LoVo (cell line): ENCODE results near the gene RBBP5.
A peak's percentile ranks its signal among the peaks of the same experiment; 100 is the strongest.
"Not testable (repeated sequence)": the region's sequence is repeated elsewhere in the genome, so short reads cannot be mapped to it uniquely, and the experiment has no call there.

Experiments
- DNase-seq: peaks from one replicate; pipeline ENCODE4 v3.0.0-alpha.2; 2016; ENCODE audit warnings: low spot score

RBBP5 gene, protein sequence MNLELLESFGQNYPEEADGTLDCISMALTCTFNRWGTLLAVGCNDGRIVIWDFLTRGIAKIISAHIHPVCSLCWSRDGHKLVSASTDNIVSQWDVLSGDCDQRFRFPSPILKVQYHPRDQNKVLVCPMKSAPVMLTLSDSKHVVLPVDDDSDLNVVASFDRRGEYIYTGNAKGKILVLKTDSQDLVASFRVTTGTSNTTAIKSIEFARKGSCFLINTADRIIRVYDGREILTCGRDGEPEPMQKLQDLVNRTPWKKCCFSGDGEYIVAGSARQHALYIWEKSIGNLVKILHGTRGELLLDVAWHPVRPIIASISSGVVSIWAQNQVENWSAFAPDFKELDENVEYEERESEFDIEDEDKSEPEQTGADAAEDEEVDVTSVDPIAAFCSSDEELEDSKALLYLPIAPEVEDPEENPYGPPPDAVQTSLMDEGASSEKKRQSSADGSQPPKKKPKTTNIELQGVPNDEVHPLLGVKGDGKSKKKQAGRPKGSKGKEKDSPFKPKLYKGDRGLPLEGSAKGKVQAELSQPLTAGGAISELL

DNA sequence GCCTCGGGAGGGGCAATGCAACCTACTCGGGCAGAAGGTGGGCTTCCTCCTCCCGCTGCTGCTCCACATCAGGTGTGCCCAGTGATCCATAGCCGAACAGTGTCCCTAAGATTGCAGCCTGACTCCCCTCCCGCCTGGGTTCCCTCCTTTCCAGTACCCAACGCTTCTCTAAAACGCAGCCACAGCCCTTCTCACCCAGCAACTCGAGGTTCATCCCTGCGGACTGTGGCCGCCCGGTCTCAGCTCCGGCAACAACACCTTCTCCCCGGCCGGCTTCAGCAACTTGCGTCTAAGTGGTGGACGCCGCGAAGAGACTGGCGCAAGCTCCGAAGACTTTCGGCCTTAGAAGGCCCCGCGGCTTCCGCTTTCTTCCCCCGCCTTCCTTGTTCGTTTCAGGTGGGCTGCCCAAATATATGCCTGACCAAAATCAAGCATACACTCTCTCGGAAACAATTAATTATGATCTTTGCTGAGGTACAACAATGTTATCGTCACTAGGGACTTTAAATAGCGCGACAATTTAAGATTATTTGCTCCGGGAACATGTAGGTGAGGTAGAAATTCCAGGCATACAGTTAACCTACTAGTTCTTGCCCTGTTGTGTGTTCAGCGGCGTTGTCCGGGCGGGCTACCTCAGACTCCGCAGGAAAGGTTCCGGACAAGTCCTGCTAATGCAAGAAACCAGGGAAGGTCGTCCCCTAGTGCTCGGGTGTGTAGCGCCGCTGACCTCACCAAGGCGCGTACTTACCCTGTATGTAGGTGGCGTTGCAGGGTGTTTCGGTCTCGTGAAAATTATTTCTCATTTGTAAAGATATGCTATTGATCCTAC is at the start of gene RBBP5:
TSS of gene RBBP5 (minus strand) at position 319 of the 829 bp plus-strand sequence. CDS start at position 214, 105 bp downstream.
- DNase-seq = peak; percentile 95

DNA sequence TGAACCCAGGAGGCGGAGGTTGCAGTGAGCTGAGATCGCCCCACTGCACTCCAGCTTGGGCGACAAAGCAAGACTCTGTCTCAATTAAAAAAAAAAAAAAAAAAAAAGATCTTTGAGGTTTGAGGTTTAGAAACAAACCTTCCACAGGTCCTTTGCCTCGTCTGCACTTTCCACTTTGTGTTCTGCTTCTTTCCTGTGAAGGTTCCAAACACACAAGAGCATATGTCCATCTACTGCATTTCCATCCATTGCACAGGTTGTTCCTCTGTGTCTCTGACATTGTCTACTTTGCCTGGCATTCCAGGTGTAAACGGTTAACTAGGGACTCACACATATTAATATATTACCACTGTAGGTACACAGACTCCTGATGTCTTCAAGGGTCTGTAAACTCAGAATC is 49.6 kb upstream of the RBBP5 start:
- DNase-seq = no peak

DNA sequence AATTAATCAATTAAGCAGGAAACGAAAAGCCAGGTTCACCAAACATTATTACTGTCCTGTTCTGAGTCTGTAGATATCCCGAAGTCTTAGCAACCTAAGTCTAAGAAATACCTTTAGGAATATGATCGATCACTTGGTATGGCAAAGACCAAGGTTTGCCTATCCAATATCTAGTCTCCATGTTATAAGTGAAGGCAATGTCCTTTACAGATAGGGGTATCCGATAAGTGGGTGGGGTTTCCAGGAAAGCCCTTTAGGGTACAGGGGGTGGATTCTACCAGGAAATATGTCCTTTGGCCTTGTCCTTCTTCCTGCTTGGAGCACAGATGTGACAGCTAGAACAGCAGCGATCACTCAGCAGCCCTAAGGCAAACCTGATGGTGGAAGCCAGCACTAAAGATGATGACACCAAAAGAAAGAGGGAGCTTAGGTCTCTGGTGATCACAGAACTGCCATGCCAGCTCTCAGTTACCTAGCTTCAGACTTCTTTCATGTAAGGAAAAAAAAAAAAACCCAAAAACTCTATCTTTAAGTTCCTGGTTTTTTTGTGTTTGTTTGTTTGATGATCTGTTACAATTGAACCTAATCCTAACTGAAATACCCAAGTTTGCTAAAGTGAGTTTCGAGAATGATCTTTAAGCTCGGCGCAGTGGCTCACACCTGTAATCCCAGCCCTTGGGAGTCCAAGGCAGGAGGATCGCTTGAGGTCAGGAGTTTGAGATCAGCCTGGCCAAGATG is 48.9 kb upstream of the RBBP5 start:
- DNase-seq = no peak

DNA sequence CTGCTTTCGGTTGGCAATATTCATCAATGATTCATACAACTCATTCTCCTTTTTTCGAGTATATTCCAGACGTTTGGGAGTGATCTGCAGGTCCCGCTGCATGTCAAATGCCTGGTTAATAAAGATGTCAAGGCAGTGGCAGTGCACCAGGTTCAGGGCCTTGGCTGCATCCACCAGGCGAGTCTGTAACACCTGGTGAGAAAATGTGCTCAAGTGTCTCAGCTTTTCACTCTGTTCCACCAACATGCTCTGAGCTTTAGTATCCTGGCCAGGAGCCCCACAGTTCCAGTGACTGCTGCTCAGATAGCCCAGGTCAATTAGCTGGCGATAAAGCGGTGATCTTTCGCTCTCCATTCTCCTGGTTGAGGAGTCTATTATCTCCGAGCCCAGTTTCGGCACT is 47.5 kb upstream of the RBBP5 start:
- no peak for DNase-seq

DNA sequence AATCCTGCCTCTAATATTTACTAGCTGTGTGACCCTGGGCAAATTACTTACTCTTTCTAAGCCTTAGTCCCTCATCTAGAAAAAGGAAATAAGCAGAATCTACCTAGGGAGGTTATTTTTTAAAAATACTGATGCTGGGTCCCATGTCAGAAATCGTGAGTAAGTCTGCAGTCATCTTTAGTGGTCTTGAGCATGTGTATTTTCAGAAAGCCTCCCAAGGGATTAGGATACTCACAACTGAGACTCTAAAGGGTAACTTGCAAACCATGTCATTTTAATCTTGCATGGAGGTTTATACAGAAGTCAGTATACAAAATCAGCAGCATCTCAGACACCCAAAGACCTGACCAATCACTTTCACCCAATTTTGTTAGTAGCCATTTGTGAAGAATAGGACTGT is 46.5 kb upstream of the RBBP5 start:
- no peak for DNase-seq

DNA sequence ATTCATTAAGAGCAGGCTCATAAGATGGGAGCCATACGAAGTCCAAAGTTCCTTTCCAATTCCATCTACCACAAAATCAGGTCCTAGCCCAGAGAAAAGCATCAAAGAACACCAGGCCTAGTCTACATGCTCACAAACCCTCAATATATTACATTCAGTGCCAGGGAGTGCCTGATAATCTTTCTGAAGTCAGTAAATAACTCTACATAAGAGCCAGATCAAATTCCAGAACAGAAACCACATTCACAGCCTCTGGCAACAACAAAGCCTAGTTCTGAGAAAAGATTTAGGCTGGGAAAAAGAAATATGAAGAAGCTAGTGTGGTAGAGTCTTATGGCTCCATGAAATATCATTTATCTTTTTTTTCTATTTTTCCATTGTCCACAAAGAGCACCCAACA is 40.5 kb upstream of the RBBP5 start:
- DNase-seq = no peak

DNA sequence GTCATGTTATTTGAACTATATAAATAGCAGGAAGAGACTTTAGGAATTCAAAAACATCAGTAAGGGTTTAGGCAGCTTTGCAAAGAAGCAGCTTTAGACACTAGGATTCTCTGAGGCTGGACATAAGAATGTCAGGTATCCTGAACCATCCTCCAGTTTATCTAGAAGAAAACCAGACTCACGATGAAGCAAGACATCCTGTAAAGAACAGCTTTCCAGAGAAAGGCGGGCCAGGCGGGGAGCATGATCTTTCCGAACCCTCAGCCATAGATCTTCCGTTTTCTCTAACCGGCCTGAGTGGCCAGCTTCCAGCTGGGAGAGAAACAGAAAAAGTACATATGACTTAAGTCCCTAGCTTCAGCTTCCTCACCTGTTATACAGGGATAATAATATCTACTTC is 39.3 kb upstream of the RBBP5 start:
- DNase-seq = no peak

DNA sequence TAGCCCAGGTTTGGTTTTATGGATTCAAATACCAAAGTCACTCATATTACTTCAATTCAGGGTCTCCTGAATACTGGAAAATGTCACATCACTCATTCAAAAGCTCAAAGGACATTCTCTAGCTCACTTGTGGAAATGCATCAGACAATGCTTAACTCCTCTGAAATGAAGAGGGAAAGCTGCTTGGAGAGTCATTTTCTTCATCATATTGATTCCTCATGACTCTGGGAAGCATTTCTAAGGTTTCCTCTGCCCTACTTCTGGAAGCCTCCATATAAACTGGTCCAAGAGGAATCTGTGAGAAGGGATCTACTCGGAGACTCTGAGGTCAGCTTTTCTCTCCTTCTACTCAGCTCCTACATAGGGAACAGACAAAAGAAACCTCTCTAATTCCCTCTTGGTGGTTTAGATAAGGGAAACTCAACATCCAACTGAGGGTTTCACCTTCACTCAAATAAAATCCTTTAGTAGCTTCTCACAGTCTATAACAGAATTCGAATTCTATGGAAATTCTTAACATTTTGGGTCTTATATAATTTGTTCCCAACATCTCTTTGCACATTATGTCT is 36.4 kb upstream of the RBBP5 start:
- DNase-seq = no peak

DNA sequence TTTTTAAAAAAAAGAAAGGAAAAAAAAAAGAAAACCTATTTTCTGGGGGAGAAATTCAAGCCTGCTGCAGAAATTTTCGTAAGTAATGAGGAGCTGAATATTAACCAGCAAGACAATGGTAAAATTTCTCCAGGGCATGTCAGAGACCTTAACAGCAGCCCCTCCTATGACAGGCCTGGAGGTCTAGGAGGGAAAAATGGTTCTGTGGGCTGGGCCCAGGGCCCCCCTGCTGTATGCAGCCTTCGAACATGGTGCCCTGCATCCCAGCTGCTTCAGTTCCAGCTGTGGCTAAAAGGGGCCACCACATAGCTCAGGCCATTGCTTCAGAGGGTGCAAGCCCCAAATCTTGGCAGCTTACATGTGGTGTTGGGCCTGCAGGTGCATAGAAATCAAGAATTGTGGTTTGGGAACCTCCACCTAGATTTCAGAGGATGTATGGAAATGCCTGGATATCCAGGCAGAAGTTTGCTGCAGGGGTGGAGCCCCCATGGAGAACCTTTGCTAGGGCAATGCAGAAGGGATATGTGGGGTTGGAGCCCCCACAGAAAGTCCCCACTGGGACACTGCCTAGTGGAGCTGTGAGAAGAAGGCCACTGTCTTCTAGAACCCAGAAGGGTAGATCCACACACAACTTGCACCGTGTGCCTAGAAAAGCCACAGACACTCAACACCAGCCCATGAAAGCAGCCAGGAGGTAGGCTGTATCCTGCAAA is 34.0 kb upstream of the RBBP5 start:
- not testable (repeated sequence) for DNase-seq

DNA sequence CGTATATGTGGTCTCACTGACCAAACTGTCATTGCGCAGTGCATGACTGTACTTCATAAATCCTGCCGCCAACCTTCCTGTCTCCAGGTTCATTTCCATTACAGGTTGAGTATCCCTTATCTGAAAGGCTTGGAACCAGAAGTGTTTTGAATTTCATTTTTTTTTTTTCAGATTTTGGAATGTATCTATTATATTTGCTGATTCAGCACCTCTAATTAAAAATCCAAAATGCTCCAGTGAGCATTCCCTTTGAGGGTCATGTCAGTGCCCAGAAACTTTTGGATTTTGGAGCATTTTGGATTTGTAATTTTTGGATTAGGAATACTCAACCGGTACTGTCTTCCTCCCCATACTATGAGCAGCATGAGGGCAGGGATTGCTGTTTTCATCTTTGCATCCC is 30.7 kb upstream of the RBBP5 start:
- DNase-seq = no peak

DNA sequence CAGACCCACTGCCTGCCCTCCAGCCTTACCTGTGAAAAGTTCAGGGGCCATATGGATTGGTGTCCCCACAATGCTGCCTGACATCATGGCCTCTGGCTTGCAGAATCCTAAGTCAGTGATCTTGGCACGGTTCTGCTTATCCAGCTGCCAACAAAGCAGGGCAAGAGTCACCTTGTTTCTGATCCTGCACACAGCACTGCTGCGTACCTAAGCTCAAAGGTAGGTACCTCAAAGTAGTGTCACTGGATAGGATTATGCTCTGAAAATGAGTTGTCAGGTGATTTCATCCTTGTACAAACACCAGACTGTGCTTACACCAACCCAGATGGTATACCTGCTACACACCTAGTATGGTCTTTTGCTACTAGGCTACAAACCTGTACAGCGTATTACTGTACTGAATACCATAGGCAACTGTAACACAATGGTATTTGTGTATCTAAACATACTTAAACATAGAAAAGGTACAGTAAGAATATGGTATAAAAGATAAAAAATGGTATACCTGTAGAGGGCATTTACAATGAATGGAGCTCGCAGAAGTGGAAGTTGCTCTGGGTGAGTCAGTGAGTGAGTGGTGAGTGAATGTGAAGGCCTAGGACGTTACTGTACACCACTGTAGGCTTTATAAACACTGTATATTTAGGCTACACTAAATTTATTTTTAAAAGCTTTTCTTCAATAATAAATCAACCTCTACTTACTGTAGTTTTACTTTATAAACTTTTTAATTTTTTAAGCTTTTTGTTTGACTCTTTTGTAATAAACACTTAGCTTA is 29.1 kb upstream of the RBBP5 start:
- DNase-seq = no peak

DNA sequence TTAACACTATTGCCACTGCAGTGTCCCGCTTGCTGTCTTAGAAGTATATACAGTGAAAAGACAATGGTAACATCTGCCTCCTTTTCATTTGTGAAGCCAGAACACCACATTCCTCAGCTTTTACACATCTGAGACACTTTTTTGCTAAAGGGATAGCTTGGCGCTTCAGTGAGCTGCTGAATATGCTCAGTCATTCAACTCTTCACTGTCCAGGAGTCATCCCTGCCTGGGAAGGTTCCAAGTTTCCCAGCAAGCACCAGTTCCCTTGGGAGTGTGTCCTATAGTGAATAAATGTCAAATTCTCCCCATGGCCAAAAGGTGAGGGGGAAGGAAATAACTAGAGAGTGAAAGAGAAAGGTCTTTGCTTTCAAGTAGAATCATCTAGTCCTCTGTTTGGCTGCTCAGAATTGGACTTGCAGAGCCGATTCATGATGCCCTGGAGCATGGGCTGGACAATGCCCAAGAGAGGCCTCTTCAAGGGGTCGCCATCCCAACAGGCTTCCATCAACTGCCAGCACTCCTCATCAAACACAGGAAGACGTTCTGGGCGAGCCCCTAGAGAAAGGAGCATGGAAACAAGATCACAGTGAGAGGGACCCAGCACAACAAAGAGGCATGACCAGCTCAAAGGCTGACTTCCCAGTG is 25.5 kb upstream of the RBBP5 start:
- DNase-seq = no peak

DNA sequence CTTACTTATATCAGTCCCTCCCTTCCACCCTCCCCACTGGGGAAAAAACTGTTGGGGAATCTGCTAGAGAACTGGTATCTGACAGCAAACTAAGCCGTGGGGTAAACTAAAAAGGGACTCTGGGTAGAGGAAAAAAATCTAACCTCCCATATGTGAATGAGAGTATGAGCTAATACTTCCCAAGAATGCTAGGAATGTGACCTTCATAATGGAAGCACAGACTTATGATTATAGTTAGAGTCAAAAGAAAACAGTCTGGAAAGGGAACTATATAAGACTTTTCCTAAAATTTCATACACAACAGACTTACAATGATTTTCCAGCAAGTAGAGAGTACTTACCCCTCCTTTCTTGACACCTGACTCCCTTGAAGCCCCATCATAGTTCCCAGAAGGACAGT is 23.0 kb upstream of the RBBP5 start:
- DNase-seq = no peak

DNA sequence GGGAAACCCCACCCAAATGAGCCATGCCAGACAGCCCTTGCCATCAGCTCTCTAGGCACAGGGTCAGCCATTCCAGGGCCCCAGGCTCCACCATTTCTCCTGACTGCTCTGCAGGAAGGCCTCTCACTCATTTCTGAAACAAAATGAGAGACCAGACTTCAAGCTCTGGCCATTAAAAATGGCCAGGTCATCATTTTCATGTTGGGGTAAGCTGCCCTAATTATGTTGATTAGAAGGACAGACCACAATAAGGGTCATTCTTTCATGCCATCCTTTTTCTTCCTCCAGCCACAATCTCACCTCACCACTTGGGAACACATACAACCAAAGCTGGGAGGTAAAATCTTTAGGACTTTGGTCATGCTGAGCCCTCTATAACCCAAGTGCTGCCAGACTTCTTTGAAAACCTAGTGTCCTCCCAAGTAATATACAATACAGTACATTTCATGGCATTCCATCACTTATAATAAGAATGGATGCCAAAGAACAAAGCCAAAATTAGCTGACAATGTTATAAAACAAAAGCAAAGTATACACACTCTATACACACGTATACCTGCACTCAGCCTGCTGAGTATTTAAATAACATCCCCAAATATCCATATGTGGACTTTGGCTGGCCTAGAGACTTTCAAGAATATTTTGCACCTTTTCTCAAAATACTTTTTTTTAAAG is 22.4 kb upstream of the RBBP5 start:
- no peak for DNase-seq

DNA sequence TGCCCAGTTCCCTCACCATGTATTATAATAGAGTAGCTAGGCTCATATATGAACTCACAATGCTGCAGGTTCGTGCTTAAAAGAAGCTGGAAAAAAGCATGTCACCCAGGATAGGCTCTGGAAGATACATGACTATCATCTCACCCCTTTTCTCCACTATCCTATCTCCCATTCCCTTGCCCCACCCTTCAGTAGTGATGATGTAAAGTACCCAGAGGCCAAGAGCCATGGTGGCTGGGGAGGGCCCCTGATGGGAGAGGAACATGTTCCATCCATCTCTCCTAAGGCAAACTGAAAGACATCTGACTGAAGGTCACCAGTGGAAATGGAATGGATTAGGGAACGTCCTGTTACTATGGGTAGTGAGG is 20.3 kb upstream of the RBBP5 start:
- no peak for DNase-seq

DNA sequence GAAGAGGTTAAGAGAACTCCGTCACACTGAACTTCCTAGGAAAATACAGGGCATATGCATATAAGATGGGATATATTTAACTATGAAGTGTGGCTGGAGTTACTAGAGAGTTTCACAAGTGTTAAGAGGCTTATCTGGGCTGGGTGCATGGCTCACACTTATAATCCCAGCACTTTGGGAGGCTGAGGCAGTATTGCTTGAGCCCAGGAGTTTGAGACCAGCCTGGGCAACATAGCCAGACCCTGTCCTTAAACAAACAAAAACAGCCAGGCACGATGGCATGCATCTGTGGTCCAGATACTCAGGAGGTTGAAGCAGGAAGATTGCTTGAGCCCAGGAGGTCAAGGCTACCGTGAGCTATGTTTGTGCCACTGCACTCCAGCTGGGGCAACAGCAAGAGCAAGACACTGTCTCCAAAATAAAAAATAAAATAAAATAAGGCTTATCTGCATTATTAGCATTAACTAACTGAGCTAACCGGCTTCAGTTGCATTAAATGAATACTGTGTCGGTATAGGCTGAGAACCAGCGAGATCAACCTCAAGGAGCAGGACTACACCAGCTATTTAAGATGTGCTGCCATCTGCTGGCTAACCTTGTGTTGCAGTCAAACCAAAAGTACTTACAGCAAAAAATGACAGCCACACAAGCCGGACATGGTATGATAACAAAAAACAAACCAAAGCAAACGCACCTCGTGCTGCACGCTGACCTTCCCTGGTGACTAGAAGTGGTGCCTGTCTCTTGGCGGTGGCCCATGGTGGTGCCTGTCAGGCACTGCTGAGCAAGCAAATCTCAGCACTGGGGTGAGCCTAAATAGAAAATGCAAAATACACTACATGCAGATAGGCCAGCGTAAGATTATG is 19.7 kb upstream of the RBBP5 start:
- peak; percentile 69 for DNase-seq

DNA sequence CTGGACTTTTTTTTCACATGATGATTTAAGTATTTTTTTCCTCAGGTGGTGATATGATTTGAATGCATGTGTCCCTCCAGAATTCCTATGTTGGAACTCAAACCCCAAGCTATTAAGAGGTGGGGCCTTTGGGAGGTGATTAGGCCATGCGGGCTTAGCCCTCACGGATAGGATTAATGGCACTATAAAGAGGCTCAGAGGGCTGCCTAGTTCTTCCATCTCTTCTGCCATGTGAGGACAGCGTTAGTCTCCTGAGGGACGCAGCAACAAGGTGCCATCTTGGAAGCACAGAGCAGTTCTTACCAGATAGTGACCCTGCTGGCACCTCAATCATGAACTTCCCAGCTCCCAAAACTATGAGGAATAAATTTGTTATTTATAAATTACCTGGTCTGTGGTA is 18.3 kb upstream of the RBBP5 start:
- DNase-seq = no peak

DNA sequence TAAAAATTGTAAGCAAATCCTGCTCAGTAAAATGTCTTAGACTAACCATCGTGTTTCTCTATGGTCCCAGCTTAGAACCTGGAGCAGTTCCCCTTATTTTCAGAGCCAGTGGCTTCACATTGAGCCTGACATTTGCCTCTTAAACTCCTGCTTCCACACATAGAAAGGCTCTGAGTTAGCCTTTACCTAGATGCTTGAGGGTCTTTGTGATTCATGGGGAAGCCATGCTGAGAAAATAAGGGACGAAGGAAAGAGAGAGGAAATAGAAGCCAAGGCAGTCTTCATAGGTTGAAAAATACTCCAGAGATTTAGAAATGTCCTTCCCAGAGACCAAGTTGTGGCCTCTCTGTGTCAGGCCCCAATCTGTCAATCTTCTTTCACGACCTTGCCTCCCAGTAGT is 16.1 kb upstream of the RBBP5 start:
- DNase-seq = no peak

DNA sequence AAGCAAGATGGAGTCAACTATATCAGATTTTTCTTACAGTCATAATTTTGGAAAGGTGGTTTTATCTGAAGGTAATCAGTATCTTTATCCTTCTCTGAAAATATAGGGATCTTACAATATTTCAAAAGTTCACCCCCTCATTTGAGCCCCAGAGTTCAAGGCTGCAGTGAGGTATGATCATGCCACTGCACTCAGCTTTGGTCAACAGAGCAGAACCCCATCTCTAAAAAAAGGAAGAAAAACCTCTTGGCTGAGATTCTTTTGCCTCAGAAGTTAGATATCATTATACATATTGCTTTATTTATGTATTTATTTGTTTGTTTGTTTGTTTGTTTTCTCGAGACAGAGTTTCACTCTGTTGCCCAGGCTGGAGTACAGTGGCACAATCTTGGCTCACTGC is 11.5 kb upstream of the RBBP5 start:
- DNase-seq = no peak
